Trophoblast cell (in vitro differentiated cells and primary cell): ENCODE results near the gene ETFA.

Source experiments
- DNase-seq, 2 donors: peaks; one replicate each; pipeline ENCODE4 v3.0.0-alpha.2; 2016
- H2AFZ ChIP-seq: 2 replicates; pipeline ENCODE4 v1.6.1; 2013; ENCODE audit warnings: low read length, moderate library complexity, mild to moderate bottlenecking; ENCODE audit not compliant: insufficient read depth, poor library complexity
- H2AK5ac ChIP-seq: 2 replicates; pipeline ENCODE4 v1.6.1; 2013; ENCODE audit warnings: mild to moderate bottlenecking, low read length
- H2BK120ac ChIP-seq: 2 replicates; pipeline ENCODE4 v1.6.1; 2013; ENCODE audit warnings: low read length, mild to moderate bottlenecking, moderate library complexity; ENCODE audit not compliant: insufficient read depth, poor library complexity
- H2BK12ac ChIP-seq: 2 replicates; pipeline ENCODE4 v1.6.1; 2013; ENCODE audit warnings: mild to moderate bottlenecking, low read length, moderate library complexity
- H2BK5ac ChIP-seq: 2 replicates; pipeline ENCODE4 v1.6.1; 2013; ENCODE audit warnings: low read length, low read depth, moderate library complexity, mild to moderate bottlenecking; ENCODE audit not compliant: poor library complexity
- H3K14ac ChIP-seq: 2 replicates; pipeline ENCODE4 v1.6.1; 2013; ENCODE audit warnings: mild to moderate bottlenecking, low read length
- H3K18ac ChIP-seq: 2 replicates; pipeline ENCODE4 v1.6.1; 2013; ENCODE audit warnings: mild to moderate bottlenecking, low read length
- H3K23ac ChIP-seq: 2 replicates; pipeline ENCODE4 v1.6.1; 2013; ENCODE audit warnings: low read length
- H3K27ac ChIP-seq: 2 replicates; pipeline ENCODE4 v1.5.1; 2013; ENCODE audit warnings: low read depth, mild to moderate bottlenecking, inconsistent platforms, low read length, moderate library complexity
- H3K27me3 ChIP-seq: 2 replicates; pipeline ENCODE4 v1.6.1; 2013; ENCODE audit warnings: inconsistent platforms, mild to moderate bottlenecking, low read length, moderate library complexity; ENCODE audit not compliant: insufficient read depth
- H3K36me3 ChIP-seq, 2 experiments: 1 replicate in 1 of 2; 2 replicates in 1 of 2; pipeline ENCODE4 v1.6.1; 2013; ENCODE audit warnings: low read length in 2 of 2, mild to moderate bottlenecking in 2 of 2, moderate library complexity in 1 of 2; ENCODE audit not compliant: insufficient read depth in 2 of 2, control insufficient read depth in 1 of 2
- H3K4ac ChIP-seq: 2 replicates; pipeline ENCODE4 v1.6.1; 2013; ENCODE audit warnings: low read depth, mild to moderate bottlenecking, low read length, moderate library complexity
- H3K4me1 ChIP-seq, 2 experiments: 1 replicate in 1 of 2; 2 replicates in 1 of 2; pipeline ENCODE4 v1.6.1; 2013; ENCODE audit warnings: low read length in 2 of 2, mild to moderate bottlenecking in 2 of 2, moderate library complexity in 1 of 2; ENCODE audit not compliant: insufficient read depth in 2 of 2, control insufficient read depth in 1 of 2
- H3K4me2 ChIP-seq: 2 replicates; pipeline ENCODE4 v1.6.1; 2013; ENCODE audit warnings: inconsistent platforms, mild to moderate bottlenecking, low read length, moderate library complexity
- H3K4me3 ChIP-seq: 2 replicates; pipeline ENCODE4 v1.5.1; 2013; ENCODE audit warnings: mild to moderate bottlenecking, low read depth, low read length, inconsistent platforms
- H3K79me1 ChIP-seq: one replicate; pipeline ENCODE4 v1.6.1; 2013; ENCODE audit warnings: low read length
- H3K79me2 ChIP-seq: 2 replicates; pipeline ENCODE4 v1.6.1; 2013; ENCODE audit warnings: low read length, mild to moderate bottlenecking; ENCODE audit not compliant: control insufficient read depth, insufficient read depth, poor library complexity
- H3K9ac ChIP-seq: 2 replicates; pipeline ENCODE4 v1.6.1; 2013; ENCODE audit warnings: mild to moderate bottlenecking, low read length
- H3K9me3 ChIP-seq: 2 replicates; pipeline ENCODE4 v1.6.1; 2013; ENCODE audit warnings: low read depth, mild to moderate bottlenecking, control low read depth, inconsistent platforms, low read length; ENCODE audit not compliant: insufficient read depth
- H4K12ac ChIP-seq: 2 replicates; pipeline ENCODE4 v1.6.1; 2013; ENCODE audit warnings: low read depth, mild to moderate bottlenecking, low read length, moderate library complexity
- H4K8ac ChIP-seq: 2 replicates; pipeline ENCODE4 v1.6.1; 2013; ENCODE audit warnings: low read depth, mild to moderate bottlenecking, low read length, moderate library complexity
- H4K91ac ChIP-seq: one replicate; pipeline ENCODE4 v1.6.1; 2013; ENCODE audit warnings: low read depth, mild to moderate bottlenecking, low read length, moderate library complexity
- WGBS: extraction: QIAGEN DNeasy Blood & Tissue Kit; methylation state at CpG from one replicate; pipeline ENCODE4 v1.1.7; 2013; ENCODE audit warnings: missing lambda C conversion rate; ENCODE audit not compliant: insufficient read length, insufficient coverage; ENCODE audit errors: extremely low coverage; 5-methylcytosine and 5-hydroxymethylcytosine counted together

ETFA gene

DNA sequence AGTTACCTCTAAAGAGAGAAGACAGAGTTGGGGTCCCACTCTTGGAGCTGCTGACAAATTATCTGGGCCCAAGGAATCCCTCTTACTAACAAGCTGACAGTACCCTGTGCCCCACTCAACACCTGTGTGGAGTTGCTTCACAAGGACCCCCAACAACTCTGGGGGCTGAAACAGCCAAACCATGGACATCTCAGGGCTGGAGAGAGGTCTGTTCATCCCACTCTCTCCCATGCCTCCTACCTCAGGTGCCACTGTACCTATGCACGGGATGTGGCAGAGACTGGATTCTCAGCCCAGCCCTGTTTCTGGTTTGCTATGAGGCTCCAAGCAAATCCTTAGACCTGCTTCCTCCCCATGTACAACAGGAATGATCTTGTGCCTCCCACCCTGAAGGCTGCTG, 101.7 kb downstream of the ETFA start:
- H3K9me3 ChIP-seq: no peaks in the 10 kb centered on the region
- no peaks in the 10 kb centered on the region for H3K79me1 ChIP-seq
- no peak for DNase-seq
- H2AK5ac ChIP-seq: no peak overlapping the region
- H4K8ac ChIP-seq: no peak overlapping the region
- no peak overlapping the region for H3K18ac ChIP-seq
- H3K9ac ChIP-seq: no peak overlapping the region
- no peak overlapping the region for H2AFZ ChIP-seq
- no peak overlapping the region for H3K23ac ChIP-seq
- no peaks in the 10 kb centered on the region for H3K79me2 ChIP-seq
- H2BK12ac ChIP-seq: no peak overlapping the region
- no peaks in the 10 kb centered on the region for H3K4me1 ChIP-seq
- no peak overlapping the region for H4K91ac ChIP-seq
- no peak overlapping the region for H3K4ac ChIP-seq
- H3K27ac ChIP-seq: no peak overlapping the region
- WGBS: no CpG with 5 or more reads among the region's 1 CpG
- no peak overlapping the region for H4K12ac ChIP-seq
- H3K4me3 ChIP-seq: no peak overlapping the region
- H3K27me3 ChIP-seq: no peaks in the 10 kb centered on the region
- H3K4me2 ChIP-seq: no peak overlapping the region
- no peak overlapping the region for H2BK120ac ChIP-seq
- H3K14ac ChIP-seq: no peak overlapping the region
- no peak overlapping the region for H2BK5ac ChIP-seq
- H3K36me3 ChIP-seq: peaks cover 25 to 44% of the 10 kb centered on the region in 2 experiments

DNA sequence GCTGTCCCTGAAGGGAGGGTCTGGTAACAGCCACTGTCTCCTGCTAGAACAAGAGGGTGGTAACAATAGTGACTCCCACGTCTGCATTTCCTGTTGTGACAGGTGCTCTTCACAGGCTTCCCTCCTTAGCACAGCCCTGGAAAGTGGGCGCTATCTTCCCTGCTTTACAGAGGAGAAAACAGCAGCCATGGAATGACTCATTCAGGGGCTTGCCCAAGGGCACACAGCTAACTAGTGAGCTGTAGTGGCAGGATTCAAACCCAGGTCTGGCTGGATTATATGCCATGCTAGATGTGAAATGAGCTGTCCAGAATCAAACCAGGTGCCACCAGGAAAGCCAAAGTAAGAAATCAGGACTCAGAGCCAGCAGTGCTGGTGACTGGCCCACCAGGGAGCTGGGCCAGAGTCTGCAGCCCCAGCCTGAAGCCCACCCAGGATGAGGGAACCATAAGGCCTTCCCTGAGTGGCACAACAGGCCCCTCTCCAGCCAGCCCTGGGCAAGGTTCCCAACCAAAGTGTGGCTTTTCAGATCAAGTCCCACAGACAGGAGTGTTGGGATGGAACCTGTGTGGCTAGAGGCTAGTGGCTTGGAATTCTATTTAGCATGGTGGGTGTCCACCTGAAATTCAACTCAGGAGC, 102.4 kb downstream of the ETFA start:
- no peak overlapping the region for H2BK120ac ChIP-seq
- no peak overlapping the region for H3K4me3 ChIP-seq
- H4K12ac ChIP-seq: no peak overlapping the region
- no peaks in the 10 kb centered on the region for H3K27me3 ChIP-seq
- WGBS: no CpG with 5 or more reads among the region's 2 CpGs
- no peaks in the 10 kb centered on the region for H3K4me1 ChIP-seq
- no peak overlapping the region for H2AK5ac ChIP-seq
- no peaks in the 10 kb centered on the region for H3K9me3 ChIP-seq
- H3K36me3 ChIP-seq: peaks cover 23 to 39% of the 10 kb centered on the region in 2 experiments
- no peak overlapping the region for H4K8ac ChIP-seq
- no peak overlapping the region for H3K23ac ChIP-seq
- no peak overlapping the region for H3K4ac ChIP-seq
- no peaks in the 10 kb centered on the region for H3K79me1 ChIP-seq
- H3K18ac ChIP-seq: no peak overlapping the region
- H2AFZ ChIP-seq: no peak overlapping the region
- no peaks in the 10 kb centered on the region for H3K79me2 ChIP-seq
- H3K9ac ChIP-seq: no peak overlapping the region
- H3K4me2 ChIP-seq: no peak overlapping the region
- no peak overlapping the region for H4K91ac ChIP-seq
- DNase-seq: no peak
- H2BK5ac ChIP-seq: no peak overlapping the region
- H3K27ac ChIP-seq: no peak overlapping the region
- H2BK12ac ChIP-seq: no peak overlapping the region
- H3K14ac ChIP-seq: no peak overlapping the region

GRCh38 chr15:76208084-76208785, 103.0 kb downstream of the ETFA start:
- no peaks in the 10 kb centered on the region for H3K27me3 ChIP-seq
- H3K9ac ChIP-seq: no peak overlapping the region
- peaks cover 22 to 37% of the 10 kb centered on the region in 2 experiments for H3K36me3 ChIP-seq
- H3K79me1 ChIP-seq: no peaks in the 10 kb centered on the region
- H2BK5ac ChIP-seq: no peak overlapping the region
- no peak overlapping the region for H3K27ac ChIP-seq
- H2BK12ac ChIP-seq: no peak overlapping the region
- H3K4me2 ChIP-seq: no peak overlapping the region
- no peaks in the 10 kb centered on the region for H3K9me3 ChIP-seq
- H4K91ac ChIP-seq: no peak overlapping the region
- no peak overlapping the region for H3K23ac ChIP-seq
- H3K18ac ChIP-seq: no peak overlapping the region
- no peak overlapping the region for H3K4ac ChIP-seq
- no peak overlapping the region for H3K14ac ChIP-seq
- WGBS: no CpG with 5 or more reads among the region's 8 CpGs
- no peak overlapping the region for H2BK120ac ChIP-seq
- H3K4me1 ChIP-seq: no peaks in the 10 kb centered on the region
- H2AK5ac ChIP-seq: no peak overlapping the region
- H3K79me2 ChIP-seq: no peaks in the 10 kb centered on the region
- no peak overlapping the region for H4K12ac ChIP-seq
- H4K8ac ChIP-seq: no peak overlapping the region
- peak overlapping the region; percentile 39 for H3K4me3 ChIP-seq
- H2AFZ ChIP-seq: no peak overlapping the region
- DNase-seq: no peak

- no peaks in the 10 kb centered on the region for H3K79me1 ChIP-seq
- no peak overlapping the region for H3K4ac ChIP-seq
- no peak overlapping the region for H2BK12ac ChIP-seq
- H3K23ac ChIP-seq: no peak overlapping the region
- H3K27me3 ChIP-seq: no peaks in the 10 kb centered on the region
- H2AK5ac ChIP-seq: no peak overlapping the region
- no peaks in the 10 kb centered on the region for H3K79me2 ChIP-seq
- H2BK120ac ChIP-seq: no peak overlapping the region
- H3K36me3 ChIP-seq: peaks cover 18 to 29% of the 10 kb centered on the region in 2 experiments
- H3K4me3 ChIP-seq: no peak overlapping the region
- H4K12ac ChIP-seq: no peak overlapping the region
- H3K9me3 ChIP-seq: no peaks in the 10 kb centered on the region
- H2BK5ac ChIP-seq: no peak overlapping the region
- H3K4me2 ChIP-seq: no peak overlapping the region
- no peak for DNase-seq
- H2AFZ ChIP-seq: no peak overlapping the region
- H3K9ac ChIP-seq: no peak overlapping the region
- H3K4me1 ChIP-seq: no peaks in the 10 kb centered on the region
- H3K18ac ChIP-seq: no peak overlapping the region
- WGBS: no CpG with 5 or more reads among the region's 4 CpGs
- H3K27ac ChIP-seq: no peak overlapping the region
- H3K14ac ChIP-seq: no peak overlapping the region
- no peak overlapping the region for H4K91ac ChIP-seq
- no peak overlapping the region for H4K8ac ChIP-seq
Observed at GRCh38 chr15:76206325-76206976, 104.8 kb downstream of the ETFA start.
